ENCODE measurements around the gene ELOA.
A peak's percentile ranks its signal among the peaks of the same experiment; 100 is the strongest.
"Not testable (repeated sequence)": the region's sequence is repeated elsewhere in the genome, so short reads cannot be mapped to it uniquely, and the experiment has no call there.

Gene ELOA

GRCh38 chr1:23743287-23744152, at the start of gene ELOA:
Gene ELOA (plus strand): TSS chr1:23743471. CDS start chr1:23743504, 33 bp downstream.
- peak; percentile 66 to 78 for DNase-seq (ENCODE audit: low read depth in 2 of 2)

GRCh38 chr1:23693599-23693998, 49.7 kb upstream of the ELOA start:
- no peak for DNase-seq (ENCODE audit: low read depth in 2 of 2)

GRCh38 chr1:23694371-23694770, 48.9 kb upstream of the ELOA start:
- no peak for DNase-seq (ENCODE audit: low read depth in 2 of 2)

GRCh38 chr1:23695667-23696066, 47.6 kb upstream of the ELOA start:
- DNase-seq (ENCODE audit: low read depth in 2 of 2) = no peak

- DNase-seq (ENCODE audit: low read depth in 2 of 2) = no peak
Measured at GRCh38 chr1:23696335-23696989, 46.8 kb upstream of the ELOA start.

GRCh38 chr1:23698466-23698865, 44.8 kb upstream of the ELOA start:
- DNase-seq (ENCODE audit: low read depth in 2 of 2) = no peak

GRCh38 chr1:23699280-23700179, 43.7 kb upstream of the ELOA start:
- peak; percentile 14 to 16 for DNase-seq (ENCODE audit: low read depth in 2 of 2)

GRCh38 chr1:23701310-23701709, 42.0 kb upstream of the ELOA start:
- no peak for DNase-seq (ENCODE audit: low read depth in 2 of 2)

- DNase-seq (ENCODE audit: low read depth in 2 of 2) = no peak
Measured at GRCh38 chr1:23701996-23702395, 41.3 kb upstream of the ELOA start.

- DNase-seq (ENCODE audit: low read depth in 2 of 2) = no peak
Measured at GRCh38 chr1:23704834-23705495, 38.3 kb upstream of the ELOA start.

GRCh38 chr1:23709229-23709628, 34.0 kb upstream of the ELOA start:
- DNase-seq (ENCODE audit: low read depth in 2 of 2) = no peak

- DNase-seq (ENCODE audit: low read depth in 2 of 2) = no peak
Measured at GRCh38 chr1:23718482-23718881, 24.8 kb upstream of the ELOA start.

- no peak for DNase-seq (ENCODE audit: low read depth in 2 of 2)
Measured at GRCh38 chr1:23719162-23719820, 24.0 kb upstream of the ELOA start.

GRCh38 chr1:23720256-23720995, 22.8 kb upstream of the ELOA start:
- peak in 1 of 2 donors; percentile 16 for DNase-seq (ENCODE audit: low read depth in 2 of 2)

- no peak for DNase-seq (ENCODE audit: low read depth in 2 of 2)
Measured at GRCh38 chr1:23722652-23723051, 20.6 kb upstream of the ELOA start.

GRCh38 chr1:23726686-23727085, 16.6 kb upstream of the ELOA start:
- DNase-seq (ENCODE audit: low read depth in 2 of 2) = no peak

- no peak for DNase-seq (ENCODE audit: low read depth in 2 of 2)
Measured at GRCh38 chr1:23727362-23727811, 15.9 kb upstream of the ELOA start.

- no peak for DNase-seq (ENCODE audit: low read depth in 2 of 2)
Measured at GRCh38 chr1:23732363-23733224, 10.7 kb upstream of the ELOA start.

- not testable (repeated sequence) for DNase-seq (ENCODE audit: low read depth in 2 of 2)
Measured at GRCh38 chr1:23733281-23733680, 10.0 kb upstream of the ELOA start.
